ENCODE results near the gene GDF11. TPM values are rescaled to one million over a fixed set of nuclear protein-coding genes. Genes with fewer than 3 reads are reported as not detected.

The GDF11 gene
- total and polyA plus RNA-seq, 2 donors: 5.6 to 11.0 TPM

DNA sequence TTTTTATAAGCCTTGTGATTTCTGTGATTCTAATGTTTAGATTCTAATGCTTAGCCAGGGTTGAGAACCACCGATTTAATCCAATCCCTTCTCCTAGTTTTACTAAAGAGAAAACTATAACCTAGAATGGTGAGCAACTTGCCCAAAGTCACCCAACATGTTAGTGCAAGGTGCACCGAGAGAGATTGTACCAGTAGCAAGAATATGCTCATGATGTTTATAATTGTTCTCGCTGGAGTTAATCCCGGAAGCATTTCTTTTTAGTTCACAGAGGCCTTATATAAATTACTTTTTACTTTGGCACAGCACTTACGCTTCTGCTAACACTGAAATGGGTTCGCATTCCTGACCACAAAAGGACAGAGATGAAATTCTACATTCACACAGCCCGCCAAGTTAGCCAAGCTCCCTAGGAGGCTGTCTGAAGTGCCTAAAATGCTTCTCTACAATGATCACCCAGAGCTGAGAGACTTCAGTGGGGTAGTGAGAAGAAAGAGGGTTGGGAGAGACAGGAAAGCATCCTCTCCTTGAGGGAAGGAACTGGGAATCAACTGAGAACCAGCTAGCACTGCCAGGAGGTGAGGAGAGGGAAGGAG, 27.7 kb upstream of the GDF11 start:
- Histone ChIP-seq H3K4me3 (ENCODE audit: low read depth, low read length) (peak overlapping the region; percentile 71), H3K36me3 (ENCODE audit: insufficient read depth) (no peaks in the 10 kb centered on the region), H3K27ac (ENCODE audit: low read depth) (peak overlapping the region; percentile 89), H3K4me1 (ENCODE audit: insufficient read depth) (no peaks in the 10 kb centered on the region)
- DNase-seq (ENCODE audit: extremely low spot score): no peak
- 38% methylated on average over 7 of the region's 7 CpGs for WGBS

DNA sequence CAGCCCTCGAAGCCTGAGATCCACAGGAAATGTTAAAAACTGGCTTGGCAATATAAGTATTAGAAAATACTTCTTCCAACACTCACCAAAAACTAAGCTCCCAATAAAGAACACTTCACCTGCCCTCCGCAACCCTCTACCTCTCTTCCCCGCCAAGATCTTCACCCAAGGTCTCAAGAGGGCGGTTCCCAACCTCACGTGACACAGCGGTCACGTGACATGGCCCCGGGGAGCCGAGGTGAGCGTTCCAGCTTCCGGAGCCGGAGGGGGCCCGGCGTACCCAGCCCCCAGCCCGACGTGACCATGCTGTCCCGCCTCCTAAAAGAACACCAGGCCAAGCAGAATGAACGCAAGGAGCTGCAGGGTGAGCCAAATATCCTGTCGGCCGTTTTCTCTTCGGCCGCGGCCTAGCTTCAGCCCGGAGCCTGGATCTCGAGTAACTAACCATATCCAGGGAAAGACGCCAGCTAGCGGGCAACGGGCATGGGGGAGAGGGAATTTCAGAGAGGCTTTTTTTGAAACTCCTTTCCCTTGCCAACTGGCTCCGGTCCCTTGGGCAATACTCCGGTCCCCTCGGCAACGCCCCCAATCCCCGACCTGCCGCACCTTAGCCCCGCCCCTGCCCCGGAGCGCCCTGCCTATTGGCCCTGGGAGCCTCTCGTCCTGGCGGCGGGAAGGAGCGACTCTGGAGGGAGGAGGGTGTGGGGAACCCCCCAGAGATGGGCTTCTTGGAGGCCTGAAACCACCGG, 26.9 kb upstream of the GDF11 start, which contains the start of gene BLOC1S1:
Gene BLOC1S1 (plus strand): TSS at position 214 of the 749 bp plus-strand sequence. CDS start 6 bp downstream, at position 220.
- Histone ChIP-seq H3K4me1 (ENCODE audit: insufficient read depth) (no peaks in the 10 kb centered on the region), H3K36me3 (ENCODE audit: insufficient read depth) (no peaks in the 10 kb centered on the region), H3K27ac (ENCODE audit: low read depth) (peak within 1 kb of the TSS; percentile 89), H3K4me3 (ENCODE audit: low read depth, low read length) (peak within 1 kb of the TSS; percentile 71)
- no peak for DNase-seq (ENCODE audit: extremely low spot score)
- under 1% methylated on average over 42 of the region's 42 CpGs for WGBS

DNA sequence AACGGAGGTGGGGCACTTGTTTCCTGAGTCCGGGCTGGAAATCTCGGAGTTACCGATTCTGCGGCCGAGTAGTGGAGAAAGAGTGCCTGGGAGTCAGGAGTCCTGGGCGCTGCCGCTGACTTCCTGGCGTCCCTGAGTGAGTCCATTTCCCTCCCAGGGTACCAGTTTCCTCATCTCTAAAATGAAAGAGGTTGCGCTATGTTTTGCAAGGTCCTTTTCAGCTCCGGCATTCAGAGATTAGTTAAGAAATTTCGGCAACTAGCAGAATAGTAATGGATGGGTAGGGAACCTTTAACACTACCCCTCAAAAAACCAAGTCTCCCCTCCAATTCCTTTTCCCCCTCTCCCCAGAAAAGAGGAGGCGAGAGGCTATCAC, 26.4 kb upstream of the GDF11 start:
- Histone ChIP-seq H3K36me3 (ENCODE audit: insufficient read depth) (no peaks in the 10 kb centered on the region), H3K27ac (ENCODE audit: low read depth) (peak overlapping the region; percentile 64), H3K4me1 (ENCODE audit: insufficient read depth) (no peaks in the 10 kb centered on the region), H3K4me3 (ENCODE audit: low read depth, low read length) (peak overlapping the region; percentile 71)
- WGBS: 3% methylated on average over 13 of the region's 13 CpGs
- DNase-seq (ENCODE audit: extremely low spot score): no peak

DNA sequence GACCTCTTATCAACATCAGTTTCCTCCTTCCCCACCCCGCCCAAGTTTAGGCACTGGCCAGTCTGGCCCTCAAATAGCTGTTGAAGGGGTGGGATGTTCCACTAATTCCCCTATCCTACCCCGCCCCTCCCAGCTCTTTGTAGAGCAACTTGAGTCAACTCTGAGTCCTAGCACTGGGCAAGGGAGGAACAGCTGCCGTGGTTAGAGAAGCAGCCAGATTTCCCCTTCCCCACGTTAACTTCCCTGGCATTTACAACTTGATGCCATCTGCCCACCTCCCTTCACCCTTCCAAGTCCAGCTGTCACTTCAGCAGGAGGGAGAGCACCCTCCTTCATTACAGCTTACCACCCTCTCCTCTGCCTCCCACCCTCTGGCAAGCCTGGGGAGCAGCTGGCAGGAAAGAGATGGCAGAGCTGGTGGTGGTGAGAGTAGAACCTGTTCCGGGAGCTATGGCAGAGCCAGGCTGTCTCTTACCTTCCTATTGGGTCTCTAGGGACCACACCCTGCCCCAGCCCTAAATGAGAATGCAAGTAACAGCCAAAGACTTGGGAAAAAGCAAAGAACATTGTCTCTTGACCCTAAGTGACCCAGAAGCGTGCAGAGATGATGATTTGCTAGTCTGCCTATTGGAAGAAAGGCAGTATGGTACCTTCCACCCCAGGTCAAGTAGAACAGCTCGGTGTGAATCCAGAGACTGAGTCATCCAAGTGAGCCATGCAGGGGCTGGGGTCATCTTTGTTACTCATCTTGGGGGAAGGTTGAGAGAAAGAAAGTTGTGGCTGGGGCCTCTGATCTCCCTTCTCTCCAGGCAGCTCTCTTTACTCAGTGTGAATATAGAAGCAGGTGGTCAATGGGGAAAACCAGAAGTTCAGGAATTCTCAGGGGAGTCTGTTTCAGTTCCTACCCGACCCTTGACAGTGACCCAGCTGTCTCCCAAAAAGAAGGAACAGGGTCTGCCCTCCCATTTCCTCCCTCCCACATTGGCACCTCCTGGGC, 25.6 kb upstream of the GDF11 start:
- H3K36me3 ChIP-seq (ENCODE audit: insufficient read depth): no peaks in the 10 kb centered on the region
- WGBS: 45% methylated on average over 8 of the region's 8 CpGs
- H3K4me3 ChIP-seq (ENCODE audit: low read depth, low read length): peak overlapping the region; percentile 71
- H3K27ac ChIP-seq (ENCODE audit: low read depth): no peak overlapping the region
- H3K4me1 ChIP-seq (ENCODE audit: insufficient read depth): no peaks in the 10 kb centered on the region
- DNase-seq (ENCODE audit: extremely low spot score): no peak

DNA sequence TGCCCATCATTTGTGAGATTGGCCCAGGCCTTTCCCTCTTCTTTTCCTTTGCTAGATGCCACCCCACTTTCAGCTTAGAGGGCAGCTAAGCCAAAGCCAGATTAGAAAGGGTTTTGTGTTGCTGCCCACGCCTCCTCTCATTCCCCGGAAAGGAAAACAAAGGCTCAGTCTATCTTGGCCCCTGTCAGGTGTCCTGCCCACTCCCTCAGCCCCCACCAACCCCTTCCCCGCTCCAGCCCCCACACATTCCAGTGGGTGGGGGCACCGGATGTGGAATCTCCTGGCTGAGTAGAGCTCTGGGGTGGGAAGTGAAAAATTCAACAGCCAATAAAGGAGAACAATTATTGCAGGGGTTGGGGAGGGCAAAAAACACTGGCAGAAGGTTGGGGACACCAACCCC, 24.9 kb upstream of the GDF11 start:
- 34% methylated on average over 4 of the region's 4 CpGs for WGBS
- Histone ChIP-seq H3K4me1 (ENCODE audit: insufficient read depth) (no peaks in the 10 kb centered on the region), H3K36me3 (ENCODE audit: insufficient read depth) (no peaks in the 10 kb centered on the region), H3K4me3 (ENCODE audit: low read depth, low read length) (no peak overlapping the region), H3K27ac (ENCODE audit: low read depth) (no peak overlapping the region)
- DNase-seq (ENCODE audit: extremely low spot score): no peak

DNA sequence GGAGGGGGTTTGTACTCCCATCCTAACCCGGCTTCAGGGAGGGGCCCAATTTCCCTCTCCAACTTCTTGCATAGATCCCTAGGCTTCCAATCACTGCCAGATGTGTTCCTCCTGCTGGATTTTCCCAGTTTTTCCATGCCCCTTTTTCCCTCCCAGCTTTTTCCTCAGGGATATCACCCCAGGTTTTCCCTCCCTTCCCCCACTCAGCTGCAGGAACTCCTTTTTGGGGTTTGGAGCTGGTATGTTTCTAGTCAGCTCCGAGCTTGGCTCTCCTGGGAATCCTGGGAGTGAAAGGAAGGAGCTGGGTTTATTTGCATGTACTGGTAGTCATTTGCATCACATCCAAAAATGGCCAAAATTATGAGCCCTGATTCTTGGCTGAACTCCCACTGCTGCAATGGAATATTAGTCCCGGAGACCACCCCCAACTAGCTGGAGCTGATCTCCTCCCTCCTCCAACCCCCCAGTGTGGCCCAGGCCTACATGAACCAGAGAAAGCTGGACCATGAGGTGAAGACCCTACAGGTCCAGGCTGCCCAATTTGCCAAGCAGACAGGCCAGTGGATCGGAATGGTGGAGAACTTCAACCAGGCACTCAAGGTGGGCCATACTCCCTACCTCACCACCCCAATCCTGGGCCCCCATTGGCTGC, 24.2 kb upstream of the GDF11 start:
- H3K4me1 ChIP-seq (ENCODE audit: insufficient read depth): no peaks in the 10 kb centered on the region

GRCh38 chr12:55719371-55719770, 23.6 kb upstream of the GDF11 start:
- 77% methylated on average over 7 of the region's 7 CpGs for WGBS
- Histone ChIP-seq H3K36me3 (ENCODE audit: insufficient read depth) (no peaks in the 10 kb centered on the region), H3K4me1 (ENCODE audit: insufficient read depth) (no peaks in the 10 kb centered on the region), H3K4me3 (ENCODE audit: low read depth, low read length) (no peak overlapping the region), H3K27ac (ENCODE audit: low read depth) (no peak overlapping the region)
- no peak for DNase-seq (ENCODE audit: extremely low spot score)

More for the DNA sequence above, 24.2 kb upstream of the GDF11 start:
- no peak for DNase-seq (ENCODE audit: extremely low spot score)
- 52% methylated on average over 4 of the region's 4 CpGs for WGBS
- no peak overlapping the region for H3K4me3 ChIP-seq (ENCODE audit: low read depth, low read length)
- H3K36me3 ChIP-seq (ENCODE audit: insufficient read depth): no peaks in the 10 kb centered on the region
- no peak overlapping the region for H3K27ac ChIP-seq (ENCODE audit: low read depth)

GRCh38 chr12:55720071-55720564, 22.8 kb upstream of the GDF11 start, which contains the start of gene RDH5:
Gene RDH5 (plus strand): TSS chr12:55720393. CDS start chr12:55721185, 792 bp downstream.
- H3K4me1 ChIP-seq (ENCODE audit: insufficient read depth): no peaks in the 10 kb centered on the region
- WGBS: 44% methylated on average over 6 of the region's 6 CpGs
- no peaks in the 10 kb centered on the region for H3K36me3 ChIP-seq (ENCODE audit: insufficient read depth)
- no peak within 1 kb of the TSS for H3K4me3 ChIP-seq (ENCODE audit: low read depth, low read length)
- H3K27ac ChIP-seq (ENCODE audit: low read depth): no peak within 1 kb of the TSS
- DNase-seq (ENCODE audit: extremely low spot score): no peak

DNA sequence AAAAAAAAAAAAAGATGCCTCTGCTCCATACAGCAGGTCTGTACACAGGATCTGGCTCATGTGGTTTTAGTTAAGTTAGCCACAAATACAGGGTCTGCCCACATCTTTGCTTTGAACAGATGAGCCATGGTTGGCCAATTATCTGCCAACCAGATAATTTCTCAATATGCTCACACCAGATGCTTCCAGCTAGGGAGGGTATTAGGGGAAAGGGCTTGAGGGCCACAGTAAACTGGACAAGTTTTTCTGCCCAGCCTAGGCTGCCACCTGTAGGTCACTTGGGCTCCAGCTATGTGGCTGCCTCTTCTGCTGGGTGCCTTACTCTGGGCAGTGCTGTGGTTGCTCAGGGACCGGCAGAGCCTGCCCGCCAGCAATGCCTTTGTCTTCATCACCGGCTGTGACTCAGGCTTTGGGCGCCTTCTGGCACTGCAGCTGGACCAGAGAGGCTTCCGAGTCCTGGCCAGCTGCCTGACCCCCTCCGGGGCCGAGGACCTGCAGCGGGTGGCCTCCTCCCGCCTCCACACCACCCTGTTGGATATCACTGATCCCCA, 22.0 kb upstream of the GDF11 start:
- Histone ChIP-seq H3K36me3 (ENCODE audit: insufficient read depth) (no peaks in the 10 kb centered on the region), H3K27ac (ENCODE audit: low read depth) (no peak overlapping the region), H3K4me1 (ENCODE audit: insufficient read depth) (no peaks in the 10 kb centered on the region), H3K4me3 (ENCODE audit: low read depth, low read length) (no peak overlapping the region)
- DNase-seq (ENCODE audit: extremely low spot score): no peak
- WGBS: 12% methylated on average over 9 of the region's 9 CpGs

- Histone ChIP-seq H3K27ac (ENCODE audit: low read depth) (no peak overlapping the region), H3K4me1 (ENCODE audit: insufficient read depth) (no peaks in the 10 kb centered on the region), H3K36me3 (ENCODE audit: insufficient read depth) (no peaks in the 10 kb centered on the region), H3K4me3 (ENCODE audit: low read depth, low read length) (no peak overlapping the region)
- DNase-seq (ENCODE audit: extremely low spot score): no peak
- WGBS: 74% methylated on average over 14 of the region's 14 CpGs
These were observed 21.2 kb upstream of the GDF11 start for GRCh38 chr12:55721601-55722213.

- H3K27ac ChIP-seq (ENCODE audit: low read depth): no peak overlapping the region
- H3K36me3 ChIP-seq (ENCODE audit: insufficient read depth): no peaks in the 10 kb centered on the region
- no peak overlapping the region for H3K4me3 ChIP-seq (ENCODE audit: low read depth, low read length)
- 90% methylated on average over 8 of the region's 8 CpGs for WGBS
- H3K4me1 ChIP-seq (ENCODE audit: insufficient read depth): no peaks in the 10 kb centered on the region
- DNase-seq (ENCODE audit: extremely low spot score): no peak
These were observed 20.0 kb upstream of the GDF11 start for GRCh38 chr12:55722948-55723347.

DNA sequence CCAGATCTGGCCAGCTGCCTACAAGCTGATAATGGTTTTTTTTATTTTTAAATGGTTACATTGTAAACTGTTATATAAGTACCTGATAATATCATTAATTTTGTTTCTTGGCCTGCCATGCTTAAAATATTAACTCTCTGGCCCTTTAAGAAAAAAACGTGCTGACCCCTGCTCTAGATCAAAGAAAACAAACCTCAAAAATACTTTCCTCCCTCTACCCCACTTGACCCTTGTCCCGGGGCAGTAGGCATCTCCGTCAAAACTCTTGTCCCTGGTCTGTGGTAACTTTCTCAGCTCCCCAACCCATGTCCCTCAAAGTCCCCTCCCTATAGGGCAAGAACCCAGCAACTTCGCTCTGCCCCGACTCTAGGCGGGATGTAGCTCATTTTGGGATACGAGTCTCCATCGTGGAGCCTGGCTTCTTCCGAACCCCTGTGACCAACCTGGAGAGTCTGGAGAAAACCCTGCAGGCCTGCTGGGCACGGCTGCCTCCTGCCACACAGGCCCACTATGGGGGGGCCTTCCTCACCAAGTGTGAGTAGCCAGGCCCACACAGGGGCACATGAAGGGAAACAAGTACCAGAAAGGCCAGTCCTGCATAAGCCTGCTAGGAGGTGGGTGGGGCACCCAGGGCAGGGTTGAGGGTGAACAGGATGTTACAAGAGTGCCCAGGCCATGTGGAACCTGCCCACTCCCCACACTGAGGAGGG, 19.3 kb upstream of the GDF11 start:
- H3K36me3 ChIP-seq (ENCODE audit: insufficient read depth): no peaks in the 10 kb centered on the region
- H3K4me1 ChIP-seq (ENCODE audit: insufficient read depth): no peaks in the 10 kb centered on the region
- no peak for DNase-seq (ENCODE audit: extremely low spot score)
- WGBS: 44% methylated on average over 10 of the region's 10 CpGs
- H3K27ac ChIP-seq (ENCODE audit: low read depth): no peak overlapping the region
- H3K4me3 ChIP-seq (ENCODE audit: low read depth, low read length): no peak overlapping the region

Measured in urinary bladder (tissue), 4 donors.